Common myeloid progenitor, CD34-positive (primary cell): ENCODE measurements around the gene ADCY5.

Experiments
- CTCF ChIA-PET: fragments of 350-600 bp; sonication (Branson Sonifier 250); formaldehyde crosslinking; loops from one replicate; lab custom pipeline; 2021; ENCODE audit warnings: antibody characterized with exemption; lab: Charles Lee
- POLR2A ChIA-PET: fragments of 350-600 bp; sonication (Branson Sonifier 250); formaldehyde crosslinking; loops from one replicate; lab custom pipeline; 2021; ENCODE audit warnings: antibody characterized with exemption; lab: Charles Lee
- DNase-seq, 3 donors: peaks; one replicate each; pipeline versions ENCODE4 v3.0.0 to v3.0.0-alpha.2; 2013
- H3K27ac ChIP-seq, 2 experiments: 1 replicate in 1 of 2; 2 replicates in 1 of 2; pipeline ENCODE4 v1.7.0; 2013; ENCODE audit warnings: inconsistent platforms in 2 of 2, low read length in 2 of 2, mild to moderate bottlenecking in 2 of 2, low read depth in 1 of 2, moderate library complexity in 1 of 2; ENCODE audit not compliant: severe bottlenecking in 2 of 2, insufficient read depth in 1 of 2, poor library complexity in 1 of 2
- H3K27me3 ChIP-seq, 5 experiments: replicated peaks in 2 of 5; 1 replicate in 3 of 5; 2 replicates in 2 of 5; pipeline versions ENCODE4 v1.6.1 to v1.7.0; 2013; ENCODE audit warnings: low read length in 4 of 5, mild to moderate bottlenecking in 2 of 5, moderate library complexity in 2 of 5, inconsistent platforms in 1 of 5; ENCODE audit not compliant: insufficient read depth in 5 of 5, control insufficient read depth in 4 of 5
- H3K36me3 ChIP-seq, 4 experiments: 1 replicate in 2 of 4; 2 replicates in 2 of 4; pipeline versions ENCODE4 v1.6.1 to v1.7.0; 2013; ENCODE audit warnings: low read length in 3 of 4, control low read depth in 1 of 4, mild to moderate bottlenecking in 1 of 4; ENCODE audit not compliant: control insufficient read depth in 4 of 4, insufficient read depth in 4 of 4
- H3K4me1 ChIP-seq, 4 experiments: 1 replicate in 3 of 4; 2 replicates in 1 of 4; pipeline versions ENCODE4 v1.6.1 to v1.7.1; 2013; ENCODE audit warnings: low read length in 3 of 4, mild to moderate bottlenecking in 3 of 4, control low read depth in 1 of 4, inconsistent platforms in 1 of 4, moderate library complexity in 1 of 4; ENCODE audit not compliant: control insufficient read depth in 4 of 4, insufficient read depth in 4 of 4; ENCODE audit errors: control extremely low read depth in 1 of 4
- H3K4me3 ChIP-seq, 7 experiments: 1 replicate in 4 of 7; 2 replicates in 3 of 7; pipeline versions ENCODE4 v1.5.1 to v1.7.0; 2013; ENCODE audit warnings: mild to moderate bottlenecking in 7 of 7, low read length in 6 of 7, moderate library complexity in 6 of 7, inconsistent platforms in 2 of 7, low read depth in 2 of 7, control low read depth in 1 of 7; ENCODE audit not compliant: insufficient read depth in 4 of 7, control insufficient read depth in 1 of 7; ENCODE audit errors: extremely low read depth in 1 of 7
- H3K9me3 ChIP-seq, 5 experiments: 1 replicate in 4 of 5; 2 replicates in 1 of 5; pipeline versions ENCODE4 v1.6.1 to v1.7.1; 2013; ENCODE audit warnings: low read length in 4 of 5, mild to moderate bottlenecking in 2 of 5, inconsistent platforms in 1 of 5, low read depth in 1 of 5, moderate library complexity in 1 of 5; ENCODE audit not compliant: control insufficient read depth in 4 of 5, insufficient read depth in 2 of 5; ENCODE audit errors: control extremely low read depth in 1 of 5
- WGBS: methylation state at CpG from one replicate; pipeline ENCODE4 v1.1.5; 2013; ENCODE audit not compliant: insufficient coverage; 5-methylcytosine and 5-hydroxymethylcytosine counted together

ADCY5 gene

DNA sequence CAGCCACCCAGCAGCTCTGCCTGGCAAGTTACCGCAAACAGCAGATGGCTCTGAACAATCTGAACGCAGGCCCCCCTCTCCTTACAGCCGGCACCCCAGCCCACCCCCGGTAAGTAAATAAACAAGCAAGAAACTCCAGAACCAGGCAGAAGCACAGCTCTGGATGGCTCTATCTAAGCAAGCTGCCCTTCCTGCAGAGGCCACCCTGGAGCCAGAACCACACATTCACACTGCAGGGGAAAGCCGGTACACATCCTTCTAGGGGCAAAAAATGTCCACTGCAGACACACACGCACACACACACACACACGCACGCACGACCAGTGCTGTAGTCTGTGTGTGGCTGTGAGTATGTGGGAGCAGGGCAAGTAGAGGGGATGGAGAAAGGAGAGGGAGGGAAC is 63.9 kb downstream of the ADCY5 start:
- ChIA-PET POLR2A (no interaction called here), CTCF (no interaction called here)

DNA sequence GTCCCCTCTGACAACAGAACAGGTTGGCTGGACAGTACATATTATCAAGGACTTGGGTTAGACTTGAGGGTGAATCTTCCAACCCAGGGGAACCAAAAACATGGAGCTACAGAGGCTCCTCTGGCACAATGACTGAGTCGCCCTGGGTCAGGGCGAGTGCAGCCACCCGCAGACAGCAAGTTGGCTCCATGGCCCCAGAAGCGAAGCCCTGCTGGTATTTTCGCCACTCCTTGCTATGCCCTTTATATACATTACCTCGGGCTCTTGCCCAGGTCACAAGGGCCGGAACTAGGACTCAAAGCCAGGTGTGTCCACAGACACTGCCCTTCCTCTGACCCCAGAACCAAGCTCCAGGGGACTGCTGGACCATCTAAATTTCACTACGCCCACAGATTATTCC is 64.6 kb downstream of the ADCY5 start:
- ChIA-PET POLR2A (no interaction called here), CTCF (no interaction called here)
- Histone ChIP-seq H3K27ac (no peak overlapping the region), H3K4me3 (no peak overlapping the region), H3K9me3 (no peaks in the 10 kb centered on the region), H3K27me3 (peaks cover 0 to 12% (median 0%) of the 10 kb centered on the region in 5 experiments), H3K36me3 (no peaks in the 10 kb centered on the region), H3K4me1 (no peaks in the 10 kb centered on the region)
- DNase-seq = no peak
- 94% methylated on average over 8 of the region's 8 CpGs for WGBS

More for the DNA sequence above, 63.9 kb downstream of the ADCY5 start:
- Histone ChIP-seq H3K4me1 (no peaks in the 10 kb centered on the region), H3K27ac (no peak overlapping the region), H3K9me3 (no peaks in the 10 kb centered on the region), H3K27me3 (peaks cover 0 to 12% (median 0%) of the 10 kb centered on the region in 5 experiments), H3K36me3 (no peaks in the 10 kb centered on the region), H3K4me3 (no peak overlapping the region)
- 78% methylated on average over 4 of the region's 9 CpGs for WGBS
- DNase-seq = no peak

DNA sequence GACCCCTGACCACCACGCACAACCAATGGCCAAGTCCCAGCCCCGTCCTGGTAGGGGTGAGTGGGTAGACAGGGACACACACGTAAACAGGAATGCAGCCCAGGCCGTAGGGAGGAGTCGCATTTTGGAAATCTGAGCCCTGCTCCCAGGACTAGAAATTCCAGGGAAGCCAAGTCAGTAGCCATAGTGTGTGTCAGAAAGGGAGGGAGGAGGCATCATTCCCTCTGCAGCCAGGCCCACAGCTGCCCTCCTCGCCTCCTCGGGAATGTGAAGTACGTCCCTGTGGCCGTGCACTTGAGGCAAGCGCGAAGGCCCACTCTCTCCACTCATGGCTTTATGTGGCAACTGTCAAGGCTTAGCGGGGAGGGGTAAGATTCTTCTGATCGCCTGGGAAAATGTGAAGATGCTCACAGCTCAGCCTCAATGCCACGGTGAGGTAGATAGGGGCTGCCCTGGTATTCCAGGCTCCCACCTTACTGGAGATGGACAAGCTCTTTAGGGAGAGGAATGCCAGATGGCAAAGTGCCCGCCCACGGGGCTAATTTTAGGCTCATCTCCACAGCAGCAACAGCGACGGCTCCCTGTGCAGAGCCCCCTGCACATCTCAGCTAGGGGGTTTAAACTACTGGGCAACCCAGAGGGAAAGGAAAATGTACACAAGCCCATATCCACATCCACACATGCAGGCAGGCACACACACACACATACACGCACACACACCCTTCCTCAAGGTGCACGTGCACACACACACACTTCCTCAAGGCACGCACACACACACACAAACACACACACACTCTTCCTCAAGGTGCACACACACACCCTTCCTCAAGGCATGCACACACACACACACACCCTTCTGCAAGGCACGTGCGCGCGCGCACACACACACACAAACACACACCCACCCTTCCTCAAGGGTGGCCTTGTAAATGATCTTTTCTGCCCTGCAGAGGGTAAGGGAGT is 65.5 kb downstream of the ADCY5 start:
- DNase-seq = no peak
- H3K4me1 ChIP-seq = no peaks in the 10 kb centered on the region
- CTCF ChIA-PET = no interaction called here
- H3K27ac ChIP-seq = no peak overlapping the region
- no peaks in the 10 kb centered on the region for H3K9me3 ChIP-seq
- peaks cover 0 to 11% (median 0%) of the 10 kb centered on the region in 5 experiments for H3K27me3 ChIP-seq
- WGBS = 89% methylated on average over 25 of the region's 26 CpGs
- POLR2A ChIA-PET = no interaction called here
- no peaks in the 10 kb centered on the region for H3K36me3 ChIP-seq
- H3K4me3 ChIP-seq = no peak overlapping the region

DNA sequence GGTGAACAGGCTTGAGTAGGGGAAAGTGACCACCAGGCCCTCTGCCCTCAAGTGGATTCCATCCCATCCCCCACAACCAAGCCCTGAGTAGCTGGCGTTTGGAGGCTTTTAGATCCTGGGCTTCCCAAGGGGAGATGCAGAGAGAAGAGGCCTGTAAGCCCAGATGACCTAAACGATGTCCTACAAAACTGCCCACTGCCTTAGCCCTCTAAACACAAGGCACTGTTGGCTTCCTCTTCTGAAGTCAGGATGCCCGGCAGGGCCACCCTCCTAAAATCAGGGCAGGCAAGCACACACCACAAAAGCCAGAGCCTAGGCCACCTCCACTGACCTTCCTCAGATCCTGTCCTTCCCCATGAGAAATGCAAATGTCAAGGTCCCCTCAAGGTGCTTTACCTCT is 68.6 kb downstream of the ADCY5 start:
- H3K9me3 ChIP-seq = no peaks in the 10 kb centered on the region
- no peaks in the 10 kb centered on the region for H3K36me3 ChIP-seq
- no peak for DNase-seq
- ChIA-PET POLR2A (no interaction called here), CTCF (no interaction called here)
- H3K27me3 ChIP-seq = peaks cover 0 to 7% (median 0%) of the 10 kb centered on the region in 5 experiments
- no peak overlapping the region for H3K27ac ChIP-seq
- no peak overlapping the region for H3K4me3 ChIP-seq
- 96% methylated on average over 2 of the region's 3 CpGs for WGBS
- peaks cover 0 to 2% (median 0%) of the 10 kb centered on the region in 4 experiments for H3K4me1 ChIP-seq

DNA sequence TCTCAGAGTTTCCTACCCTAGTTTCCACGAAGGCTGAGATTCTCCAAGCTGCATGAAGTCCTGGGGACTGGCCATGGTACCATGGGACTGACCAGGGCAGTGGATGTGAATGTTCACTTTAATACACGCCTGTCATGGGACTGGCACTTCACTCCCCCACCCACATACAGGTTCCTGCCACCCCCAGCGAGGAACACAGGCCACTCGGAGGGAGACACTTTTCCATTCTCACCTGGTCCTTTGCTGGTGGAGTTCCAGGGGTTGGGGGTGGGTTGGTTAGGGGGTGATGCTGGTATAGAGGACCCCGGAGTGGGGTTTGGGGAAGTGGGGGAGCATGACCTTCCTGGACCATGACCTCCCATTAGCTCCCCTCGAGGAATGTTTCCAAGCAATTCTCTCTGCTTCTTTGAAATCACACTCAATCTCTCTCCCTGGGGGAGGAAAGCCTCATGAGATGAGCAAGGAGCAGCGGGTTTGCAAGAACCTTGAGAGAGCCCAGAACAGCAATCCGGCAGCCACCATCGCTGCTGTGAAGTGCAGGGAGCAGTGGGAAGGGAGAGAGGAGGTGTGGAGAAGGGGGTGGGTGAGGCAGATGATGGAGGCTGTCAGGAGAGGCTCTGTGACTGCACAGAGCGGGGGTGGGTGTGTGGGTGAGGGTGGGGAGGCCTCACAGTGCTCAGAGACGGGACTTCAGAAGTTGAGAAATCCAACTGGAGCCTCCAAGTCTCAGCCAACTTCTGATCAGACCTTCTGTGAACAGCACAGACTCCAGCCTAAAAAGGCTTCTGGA is 69.7 kb downstream of the ADCY5 start:
- Histone ChIP-seq H3K27me3 (peaks cover 0 to 5% (median 0%) of the 10 kb centered on the region in 5 experiments), H3K9me3 (no peaks in the 10 kb centered on the region), H3K27ac (no peak overlapping the region), H3K4me3 (no peak overlapping the region), H3K4me1 (peaks cover 0 to 2% (median 0%) of the 10 kb centered on the region in 4 experiments), H3K36me3 (no peaks in the 10 kb centered on the region)
- CTCF ChIA-PET = no interaction called here
- POLR2A ChIA-PET = no interaction called here
- no peak for DNase-seq
- 95% methylated on average over 3 of the region's 11 CpGs for WGBS

DNA sequence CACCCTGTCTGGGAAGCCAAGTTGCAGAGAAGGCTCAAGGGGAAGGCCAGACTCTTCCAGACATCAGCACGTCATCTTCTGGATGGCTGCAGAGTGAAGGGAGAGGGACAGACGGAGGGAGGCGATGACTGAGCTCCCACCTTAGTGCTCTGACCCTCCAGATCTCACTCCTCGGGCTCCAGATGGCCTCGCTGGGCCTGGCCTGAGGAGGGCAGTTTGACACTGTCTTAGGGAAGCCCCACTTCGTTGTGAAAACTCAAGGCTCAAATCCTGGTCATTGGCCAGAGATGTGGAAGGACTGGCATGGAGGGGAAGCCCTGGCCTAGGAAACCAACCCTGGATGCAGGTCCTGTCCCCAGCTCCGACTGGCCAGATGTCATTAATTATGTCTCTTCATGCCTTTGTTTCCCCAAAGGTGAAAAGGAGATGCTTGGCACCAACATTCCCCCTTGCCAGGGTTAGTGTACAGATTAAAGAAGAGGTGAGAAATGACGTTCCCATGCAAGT is 70.4 kb downstream of the ADCY5 start:
- Histone ChIP-seq H3K27me3 (peaks cover 0 to 5% (median 0%) of the 10 kb centered on the region in 5 experiments), H3K4me1 (peaks cover 0 to 2% (median 0%) of the 10 kb centered on the region in 4 experiments), H3K27ac (no peak overlapping the region), H3K4me3 (no peak overlapping the region), H3K9me3 (no peaks in the 10 kb centered on the region), H3K36me3 (no peaks in the 10 kb centered on the region)
- ChIA-PET POLR2A (no interaction called here), CTCF (no interaction called here)
- DNase-seq = no peak
- 94% methylated on average over 6 of the region's 8 CpGs for WGBS
